GM12875 (cell line): ENCODE data around the gene SMPD1.

Source experiments
- H3K4me3 ChIP-seq: one replicate; pipeline ENCODE4 v1.5.1; 2011; ENCODE audit warnings: low read depth, low read length, control low read depth
- CTCF ChIP-seq: IDR thresholded peaks from 2 replicates; pipeline ENCODE4 v1.5.1; 2011; ENCODE audit warnings: low read depth, mild to moderate bottlenecking, control low read depth, inconsistent platforms, low read length, moderate library complexity, borderline replicate concordance; ENCODE audit not compliant: insufficient read depth

Gene SMPD1

GRCh38 chr11:6354651-6355485 is 35.4 kb upstream of the SMPD1 start:
- no peak overlapping the region for H3K4me3 ChIP-seq
- no peak for TF ChIP-seq CTCF

GRCh38 chr11:6356503-6357055 is 33.7 kb upstream of the SMPD1 start:
- no peak overlapping the region for H3K4me3 ChIP-seq

GRCh38 chr11:6357222-6357621 is 33.1 kb upstream of the SMPD1 start:
- no peak for TF ChIP-seq CTCF
- H3K4me3 ChIP-seq = no peak overlapping the region

More at GRCh38 chr11:6356503-6357055, 33.7 kb upstream of the SMPD1 start:
- TF ChIP-seq CTCF = no peak

- H3K4me3 ChIP-seq = no peak overlapping the region
- no peak for TF ChIP-seq CTCF
Observed at GRCh38 chr11:6360183-6360582, 30.1 kb upstream of the SMPD1 start.

- no peak overlapping the region for H3K4me3 ChIP-seq
- no peak for TF ChIP-seq CTCF
Observed at GRCh38 chr11:6362185-6362872, 27.9 kb upstream of the SMPD1 start.

- H3K4me3 ChIP-seq = no peak overlapping the region
- TF ChIP-seq CTCF = peak; percentile 95
Observed at GRCh38 chr11:6362873-6363678, 27.2 kb upstream of the SMPD1 start.
